Stimulated activated CD4-positive, alpha-beta T cell treated with anti-CD3 and anti-CD28 coated beads, Interleukin-12 subunit alpha, Interleukin-12 subunit beta, amount 100 ng/mL, for 4 hours (primary cell): ENCODE results near the gene SLC7A7.
A peak's percentile ranks its signal among the peaks of the same experiment; 100 is the strongest.
"Not testable (repeated sequence)": the region's sequence is repeated elsewhere in the genome, so short reads cannot be mapped to it uniquely, and the experiment has no call there.

Experiments
- DNase-seq: peaks from one replicate; pipeline ENCODE4 v3.0.0-alpha.2; 2020

The SLC7A7 gene

GRCh38 chr14:22747769-22748168 lies 67.5 kb downstream of the SLC7A7 start:
- DNase-seq: no peak

DNA sequence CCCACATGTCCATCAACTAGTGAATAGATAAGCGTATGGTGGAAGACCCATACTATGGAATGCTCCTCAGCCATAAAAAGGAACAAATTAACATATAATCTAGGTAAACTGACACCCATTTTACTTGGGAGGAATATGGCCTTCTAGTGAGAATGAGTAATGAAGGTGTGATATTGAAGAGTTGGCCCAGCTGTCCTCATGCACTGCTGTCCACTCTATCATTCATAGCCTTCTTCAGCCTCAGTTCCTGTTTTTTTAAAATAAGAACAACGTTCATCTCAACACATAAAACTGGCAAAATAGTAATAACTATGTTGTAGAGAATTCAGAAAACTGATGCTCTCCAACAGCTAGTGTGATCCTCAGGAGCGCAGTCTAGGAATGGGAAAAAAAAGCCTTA lies 75.2 kb downstream of the SLC7A7 start:
- no peak for DNase-seq

DNA sequence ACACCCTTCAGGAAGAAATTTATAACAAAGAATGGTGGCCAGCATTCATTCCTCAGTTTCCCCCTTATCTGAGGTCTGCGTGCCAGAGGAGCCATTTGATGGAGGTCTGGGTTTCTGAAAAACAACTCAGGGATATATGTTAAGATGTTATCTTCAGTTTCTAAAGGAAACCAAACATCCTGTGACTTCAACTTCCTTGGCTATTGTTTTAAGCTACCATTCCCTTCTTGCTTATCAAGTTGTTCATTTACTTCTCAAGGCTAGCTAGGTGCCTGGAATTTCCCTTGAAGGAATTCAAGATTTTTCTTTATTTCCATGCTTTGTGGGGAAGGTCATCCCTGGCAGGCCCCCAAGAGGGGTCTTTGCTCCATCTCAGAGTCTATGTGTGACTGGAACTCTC lies 75.8 kb downstream of the SLC7A7 start:
- DNase-seq: no peak

DNA sequence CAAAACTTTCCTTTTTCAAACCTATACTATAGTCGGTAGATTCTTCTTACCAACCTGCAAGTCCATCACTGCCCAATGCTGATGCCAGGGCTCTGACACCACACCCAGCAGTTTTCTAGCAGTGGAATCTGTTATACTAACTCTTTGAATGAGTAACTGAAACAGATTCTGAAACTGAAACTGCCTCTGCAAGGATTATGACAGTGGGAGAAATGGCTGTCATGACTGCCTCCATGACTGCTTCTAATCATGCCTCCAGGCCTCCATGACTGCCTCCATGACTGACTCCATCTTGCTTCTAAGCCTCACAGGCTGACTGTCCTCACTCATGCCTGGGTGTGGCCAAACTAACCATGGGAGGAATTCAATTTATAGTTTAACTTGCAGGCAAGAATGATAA lies 78.2 kb downstream of the SLC7A7 start:
- DNase-seq: peak; percentile 1

- not testable (repeated sequence) for DNase-seq
Measured at GRCh38 chr14:22736384-22736783, 78.9 kb downstream of the SLC7A7 start.

GRCh38 chr14:22735096-22735495 lies 80.1 kb downstream of the SLC7A7 start:
- DNase-seq: no peak

DNA sequence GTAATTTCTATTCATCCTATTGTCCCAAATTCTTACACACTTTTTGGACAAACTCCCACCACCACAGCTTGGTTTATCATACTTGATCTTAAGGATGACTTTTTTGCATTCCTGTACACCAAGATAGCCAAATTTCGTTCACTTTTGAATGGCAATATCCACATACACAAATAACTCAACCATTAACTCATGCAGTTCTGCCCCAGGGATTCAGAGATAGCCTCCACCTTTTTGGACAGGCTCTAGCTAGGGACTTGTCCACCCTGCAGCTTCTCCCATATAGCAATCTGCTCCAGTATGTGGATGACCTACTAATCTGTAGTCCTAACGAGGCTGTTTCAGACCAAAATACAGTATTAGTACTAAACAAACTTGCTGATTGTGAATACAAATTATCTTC lies 81.4 kb downstream of the SLC7A7 start:
- DNase-seq: no peak

- DNase-seq: not testable (repeated sequence)
Measured at GRCh38 chr14:22732062-22732461, 83.2 kb downstream of the SLC7A7 start.

DNA sequence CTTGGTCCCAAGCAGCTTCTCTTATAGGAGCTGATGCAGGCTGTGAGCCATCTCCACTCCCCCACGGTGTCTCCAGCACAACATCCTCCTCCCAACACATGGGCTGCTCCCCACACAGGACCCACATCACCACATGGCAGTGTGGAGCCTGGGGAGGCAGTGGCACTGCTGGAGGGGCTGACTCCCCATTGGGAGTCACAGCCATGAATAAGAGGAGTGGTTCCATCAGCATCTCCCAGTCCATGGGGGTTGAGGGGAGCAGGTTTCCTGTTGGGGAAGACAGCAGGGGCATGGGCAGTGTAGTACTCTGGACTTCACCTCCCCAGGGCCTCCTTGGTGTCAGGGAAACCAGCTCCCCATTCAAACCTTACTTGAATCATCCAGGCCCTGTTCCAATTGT lies 89.2 kb downstream of the SLC7A7 start:
- no peak for DNase-seq

GRCh38 chr14:22725374-22725773 lies 89.9 kb downstream of the SLC7A7 start:
- not testable (repeated sequence) for DNase-seq

DNA sequence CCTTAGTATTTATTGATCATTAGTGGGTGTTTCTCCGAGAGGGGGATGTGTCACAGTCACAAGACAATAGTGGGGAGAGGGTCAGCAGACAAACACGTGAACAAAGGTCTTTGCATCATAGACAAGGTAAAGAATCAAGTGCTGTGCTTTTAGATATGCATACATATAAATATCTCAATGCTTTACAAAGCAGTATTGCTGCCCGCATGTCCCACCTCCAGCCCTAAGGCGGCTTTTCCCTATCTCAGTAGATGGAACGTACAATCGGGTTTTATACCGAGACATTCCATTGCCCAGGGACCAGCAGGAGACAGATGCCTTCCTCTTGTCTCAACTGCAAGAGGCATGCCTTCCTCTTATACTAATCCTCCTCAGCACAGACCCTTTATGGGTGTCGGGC lies 90.4 kb downstream of the SLC7A7 start:
- not testable (repeated sequence) for DNase-seq

- no peak for DNase-seq
Measured at GRCh38 chr14:22723815-22724214, 91.4 kb downstream of the SLC7A7 start.
